Measurements from ENCODE around the gene CAMK2D.

CAMK2D gene

GRCh38 chr4:113462286-113462685 is 299.3 kb downstream of the CAMK2D start:
- no peak for DNase-seq

- DNase-seq: no peak
Measured at GRCh38 chr4:113461281-113461680, 300.3 kb downstream of the CAMK2D start.

GRCh38 chr4:113457886-113458285 is 303.7 kb downstream of the CAMK2D start:
- no peak for DNase-seq

- no peak for DNase-seq
Measured at GRCh38 chr4:113457121-113457520, 304.4 kb downstream of the CAMK2D start.

- no peak for DNase-seq
Measured at GRCh38 chr4:113455061-113455460, 306.5 kb downstream of the CAMK2D start.

- no peak for DNase-seq
Measured at GRCh38 chr4:113452868-113453620, 308.5 kb downstream of the CAMK2D start.

GRCh38 chr4:113452152-113452551 is 309.4 kb downstream of the CAMK2D start:
- DNase-seq: no peak

- DNase-seq: no peak
Measured at GRCh38 chr4:113450295-113451080, 311.1 kb downstream of the CAMK2D start.

- no peak for DNase-seq
Measured at GRCh38 chr4:113449410-113449974, 312.0 kb downstream of the CAMK2D start.

- no peak for DNase-seq
Measured at GRCh38 chr4:113447769-113448168, 313.8 kb downstream of the CAMK2D start.

GRCh38 chr4:113447061-113447460 is 314.5 kb downstream of the CAMK2D start:
- no peak for DNase-seq

GRCh38 chr4:113446019-113446418 is 315.5 kb downstream of the CAMK2D start:
- peak; percentile 6 for DNase-seq

- no peak for DNase-seq
Measured at GRCh38 chr4:113445286-113445685, 316.3 kb downstream of the CAMK2D start.

GRCh38 chr4:113444386-113444785 is 317.2 kb downstream of the CAMK2D start:
- DNase-seq: no peak

GRCh38 chr4:113442826-113443225 is 318.7 kb downstream of the CAMK2D start:
- DNase-seq: no peak

- no peak for DNase-seq
Measured at GRCh38 chr4:113440371-113440770, 321.2 kb downstream of the CAMK2D start.

- DNase-seq: no peak
Measured at GRCh38 chr4:113438596-113438995, 322.9 kb downstream of the CAMK2D start.

GRCh38 chr4:113437129-113437528 is 324.4 kb downstream of the CAMK2D start:
- DNase-seq: no peak

GRCh38 chr4:113436360-113436759 is 325.2 kb downstream of the CAMK2D start:
- DNase-seq: no peak

- DNase-seq: peak; percentile 5
Measured at GRCh38 chr4:113435893-113436292, 325.6 kb downstream of the CAMK2D start.

GRCh38 chr4:113434247-113434587 is 327.3 kb downstream of the CAMK2D start:
- DNase-seq: no peak

- no peak for DNase-seq
Measured at GRCh38 chr4:113433536-113434246, 327.8 kb downstream of the CAMK2D start.

GRCh38 chr4:113433116-113433515 is 328.4 kb downstream of the CAMK2D start:
- DNase-seq: no peak
